Measurements from ENCODE around the gene CASKIN2. TPM values are rescaled to one million over a fixed set of nuclear protein-coding genes. Genes with fewer than 3 reads are reported as not detected.
A peak's percentile ranks its signal among the peaks of the same experiment; 100 is the strongest.

Gene CASKIN2
- total RNA-seq, 1 experiment from 2014 or later, result 37.0 TPM

DNA sequence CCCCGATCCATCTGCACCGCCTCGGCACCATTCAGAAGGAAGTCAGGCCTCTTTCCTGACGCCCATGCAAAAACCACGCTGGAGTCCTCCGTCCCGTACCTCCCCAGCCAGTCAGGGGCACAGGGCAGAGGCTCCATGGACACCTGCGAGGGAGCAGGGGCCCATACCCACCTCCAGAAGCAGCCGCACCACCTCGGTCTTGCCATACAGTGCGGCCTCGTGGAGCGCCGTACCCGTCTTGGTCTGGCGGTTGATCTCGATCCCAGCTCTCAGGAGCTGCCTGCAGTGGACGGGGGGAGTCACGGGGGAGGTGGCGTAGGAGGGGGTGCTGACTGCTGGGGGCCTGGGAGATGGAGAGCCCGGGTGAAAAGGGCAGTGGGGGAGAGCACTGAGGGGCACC lies 9.2 kb downstream of the CASKIN2 start:
- H2BK120ac ChIP-seq (ENCODE audit: low read depth, low read length, poor library complexity, severe bottlenecking), result no peak overlapping the region
- peak overlapping the region in 1 of 3 experiments; percentile 59; a peak in 1 of 7 replicates for H3K27ac Mint-ChIP-seq

More for the DNA sequence above, 9.2 kb downstream of the CASKIN2 start:
- Mint-ChIP-seq H3K4me1 (no peaks in the 10 kb centered on the region), H3K4me3 (no peak overlapping the region), H3K27me3 (ENCODE audit: low read depth) (no peaks in the 10 kb centered on the region), H3K36me3 (ENCODE audit: insufficient read depth in 1 of 3, low read depth in 3 of 3) (peaks cover 0 to 37% (median 23%) of the 10 kb centered on the region in 3 experiments; a peak in 5 of 7 replicates), H3K9me3 (no peaks in the 10 kb centered on the region)
- Histone ChIP-seq H4K20me1 (ENCODE audit: control insufficient read depth, insufficient read depth, insufficient read length) (no peaks in the 10 kb centered on the region), H4K91ac (ENCODE audit: insufficient read length, low read depth, low read length) (no peak overlapping the region), H2BK12ac (ENCODE audit: insufficient read length, low read depth, low read length) (no peak overlapping the region), H3K79me2 (ENCODE audit: insufficient read depth, low read length) (no peaks in the 10 kb centered on the region), H3K56ac (ENCODE audit: insufficient read length, low read depth, low read length) (no peak overlapping the region), H3T11ph (ENCODE audit: low read length) (no peak overlapping the region), H3K4me1 (ENCODE audit: insufficient read depth, low read length) (no peaks in the 10 kb centered on the region), H2AK5ac (ENCODE audit: insufficient read length, low read length) (no peak overlapping the region), H2AFZ (ENCODE audit: low read length) (no peak overlapping the region), H4K8ac (replicated peaks; ENCODE audit: insufficient read length, low read depth, low read length) (no peak overlapping the region), H3K79me1 (ENCODE audit: insufficient read depth, low read depth, low read length, poor library complexity, severe bottlenecking) (no peaks in the 10 kb centered on the region), H3K9me3 (ENCODE audit: control insufficient read depth, low read depth, low read length) (no peaks in the 10 kb centered on the region), H2BK20ac (ENCODE audit: low read depth, low read length, poor library complexity, severe bottlenecking) (no peak overlapping the region), H2BK15ac (ENCODE audit: low read depth, low read length) (no peak overlapping the region), H3K14ac (ENCODE audit: insufficient read depth, low read length) (no peak overlapping the region), H3K27ac (ENCODE audit: insufficient read length, low read depth, low read length) (no peak overlapping the region), H4K5ac (ENCODE audit: insufficient read length, low read depth, low read length) (no peak overlapping the region), H3K4ac (ENCODE audit: low read depth, low read length) (no peak overlapping the region), H3K23me2 (ENCODE audit: insufficient read length, low read depth, low read length, poor library complexity, severe bottlenecking) (no peaks in the 10 kb centered on the region), H3K4me2 (ENCODE audit: insufficient read depth, insufficient read length, low read length) (no peak overlapping the region), H2BK5ac (ENCODE audit: insufficient read length, low read length) (no peak overlapping the region), H3K18ac (ENCODE audit: insufficient read length, low read depth, low read length) (no peak overlapping the region), H3K27me3 (ENCODE audit: insufficient read depth, low read length) (no peaks in the 10 kb centered on the region), H3K9ac (ENCODE audit: extremely low read depth, insufficient read length, low read length) (no peak overlapping the region), H3K23ac (ENCODE audit: insufficient read length, low read depth, low read length) (no peak overlapping the region)
- DNase-seq, result no peak
- TF ChIP-seq, protein P1, sequence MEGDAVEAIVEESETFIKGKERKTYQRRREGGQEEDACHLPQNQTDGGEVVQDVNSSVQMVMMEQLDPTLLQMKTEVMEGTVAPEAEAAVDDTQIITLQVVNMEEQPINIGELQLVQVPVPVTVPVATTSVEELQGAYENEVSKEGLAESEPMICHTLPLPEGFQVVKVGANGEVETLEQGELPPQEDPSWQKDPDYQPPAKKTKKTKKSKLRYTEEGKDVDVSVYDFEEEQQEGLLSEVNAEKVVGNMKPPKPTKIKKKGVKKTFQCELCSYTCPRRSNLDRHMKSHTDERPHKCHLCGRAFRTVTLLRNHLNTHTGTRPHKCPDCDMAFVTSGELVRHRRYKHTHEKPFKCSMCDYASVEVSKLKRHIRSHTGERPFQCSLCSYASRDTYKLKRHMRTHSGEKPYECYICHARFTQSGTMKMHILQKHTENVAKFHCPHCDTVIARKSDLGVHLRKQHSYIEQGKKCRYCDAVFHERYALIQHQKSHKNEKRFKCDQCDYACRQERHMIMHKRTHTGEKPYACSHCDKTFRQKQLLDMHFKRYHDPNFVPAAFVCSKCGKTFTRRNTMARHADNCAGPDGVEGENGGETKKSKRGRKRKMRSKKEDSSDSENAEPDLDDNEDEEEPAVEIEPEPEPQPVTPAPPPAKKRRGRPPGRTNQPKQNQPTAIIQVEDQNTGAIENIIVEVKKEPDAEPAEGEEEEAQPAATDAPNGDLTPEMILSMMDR (conservative IDR thresholded peaks at IDR 0.05), result no peak
- WGBS (ENCODE audit: extremely low coverage, insufficient read length, low lambda C conversion rate), result no CpG with 5 or more reads among the region's 21 CpGs
